Dendritic cell treated with granulocyte-macrophage colony-stimulating factor and Interleukin-4, amounts not matched to agents 40 ng/mL and 50 ng/mL, for 4 days (primary cell): ENCODE measurements around the gene HLX.
A peak's percentile ranks its signal among the peaks of the same experiment; 100 is the strongest.

ENCODE experiments used
- H3K27ac Mint-ChIP-seq: one replicate; pipeline ENCODE4 v1.8.0; 2022; ENCODE audit warnings: mild to moderate bottlenecking, mixed read lengths
- H3K27me3 Mint-ChIP-seq: one replicate; pipeline ENCODE4 v1.8.0; 2022; ENCODE audit warnings: mild to moderate bottlenecking, mixed read lengths
- H3K36me3 Mint-ChIP-seq: one replicate; pipeline ENCODE4 v1.8.0; 2022; ENCODE audit warnings: low read depth, mixed read lengths
- H3K4me1 Mint-ChIP-seq: one replicate; pipeline ENCODE4 v1.8.0; 2022; ENCODE audit warnings: low read depth, mixed read lengths
- H3K4me3 Mint-ChIP-seq: one replicate; pipeline ENCODE4 v1.8.0; 2022; ENCODE audit warnings: mild to moderate bottlenecking, moderate library complexity, mixed read lengths
- H3K9me3 Mint-ChIP-seq: one replicate; pipeline ENCODE4 v1.8.0; 2022; ENCODE audit warnings: mixed read lengths
- intact Hi-C: fragments of 100-400 bp; cut with micrococcal nuclease; formaldehyde crosslinking; loops from one replicate; pipeline ENCODE4 v1.15.0; 2022

HLX gene

GRCh38 chr1:220876511-220877376, 2.5 kb upstream of the HLX start:
- intact Hi-C loops = loop anchor here (2.0 to 5.0 kb wide), 3 partner anchors 124 to 296 kb away; no protein-coding TSS in a partner anchor
- Mint-ChIP-seq H3K27me3 (peaks cover 5% of the 10 kb centered on the region), H3K4me3 (peak overlapping the region; percentile 99), H3K27ac (peak overlapping the region; percentile 100), H3K9me3 (no peaks in the 10 kb centered on the region), H3K36me3 (peaks cover 46% of the 10 kb centered on the region), H3K4me1 (peaks cover 56% of the 10 kb centered on the region)

GRCh38 chr1:220877377-220878095, 1.7 kb upstream of the HLX start:
- intact Hi-C loops = loop anchor here (2.0 to 5.0 kb wide), 5 partner anchors 123 to 295 kb away; no protein-coding TSS in a partner anchor
- Mint-ChIP-seq H3K27ac (peak overlapping the region; percentile 100), H3K4me1 (peaks cover 64% of the 10 kb centered on the region), H3K27me3 (peaks cover 5% of the 10 kb centered on the region), H3K4me3 (peak overlapping the region; percentile 99), H3K36me3 (peaks cover 53% of the 10 kb centered on the region), H3K9me3 (no peaks in the 10 kb centered on the region)

- H3K27me3 Mint-ChIP-seq = peaks cover 6% of the 10 kb centered on the region
- peaks cover 73% of the 10 kb centered on the region for H3K4me1 Mint-ChIP-seq
- H3K4me3 Mint-ChIP-seq = peak overlapping the region; percentile 99
- H3K9me3 Mint-ChIP-seq = no peaks in the 10 kb centered on the region
- peaks cover 62% of the 10 kb centered on the region for H3K36me3 Mint-ChIP-seq
- peak overlapping the region; percentile 100 for H3K27ac Mint-ChIP-seq
- intact Hi-C loops = loop anchor here (2.0 to 5.0 kb wide), 3 partner anchors 168 to 294 kb away; no protein-coding TSS in a partner anchor
Measured at GRCh38 chr1:220878191-220879075, 810 bp upstream of the HLX start.

- Mint-ChIP-seq H3K9me3 (no peaks in the 10 kb centered on the region), H3K27me3 (peaks cover 17% of the 10 kb centered on the region), H3K4me3 (peak overlapping the region; percentile 99), H3K27ac (peak overlapping the region; percentile 100), H3K4me1 (peaks cover 80% of the 10 kb centered on the region), H3K36me3 (peaks cover 75% of the 10 kb centered on the region)
- intact Hi-C loops = loop anchor here (2.0 to 5.0 kb wide), 3 partner anchors 167 to 293 kb away; no protein-coding TSS in a partner anchor
Measured at GRCh38 chr1:220879509-220880361, 492 bp downstream of the HLX start.

GRCh38 chr1:220880362-220880670, 1.1 kb downstream of the HLX start:
- Mint-ChIP-seq H3K36me3 (peaks cover 81% of the 10 kb centered on the region), H3K4me1 (peaks cover 80% of the 10 kb centered on the region), H3K9me3 (no peaks in the 10 kb centered on the region), H3K27ac (peak overlapping the region; percentile 100), H3K27me3 (peaks cover 18% of the 10 kb centered on the region), H3K4me3 (peak overlapping the region; percentile 99)
- intact Hi-C loops = no loop called here

- peaks cover 23% of the 10 kb centered on the region for H3K27me3 Mint-ChIP-seq
- intact Hi-C loops = loop anchor here (1.0 kb wide), 1 partner anchor 218 kb away; no protein-coding TSS in a partner anchor
- no peaks in the 10 kb centered on the region for H3K9me3 Mint-ChIP-seq
- peaks cover 87% of the 10 kb centered on the region for H3K36me3 Mint-ChIP-seq
- H3K4me1 Mint-ChIP-seq = peaks cover 83% of the 10 kb centered on the region
- H3K4me3 Mint-ChIP-seq = peak overlapping the region; percentile 99
- peak overlapping the region; percentile 100 for H3K27ac Mint-ChIP-seq
Measured at GRCh38 chr1:220880726-220881506, 1.7 kb downstream of the HLX start.

- Mint-ChIP-seq H3K4me3 (peak overlapping the region; percentile 99), H3K4me1 (peaks cover 84% of the 10 kb centered on the region), H3K9me3 (no peaks in the 10 kb centered on the region), H3K36me3 (peaks cover 91% of the 10 kb centered on the region), H3K27me3 (peaks cover 27% of the 10 kb centered on the region), H3K27ac (peak overlapping the region; percentile 100)
- intact Hi-C loops = no loop called here
Measured at GRCh38 chr1:220882061-220882891, 3.0 kb downstream of the HLX start.

GRCh38 chr1:220884109-220884980, 5.1 kb downstream of the HLX start:
- peaks cover 41% of the 10 kb centered on the region for H3K27me3 Mint-ChIP-seq
- H3K27ac Mint-ChIP-seq = no peak overlapping the region
- intact Hi-C loops = no loop called here
- H3K36me3 Mint-ChIP-seq = peaks cover 75% of the 10 kb centered on the region
- no peaks in the 10 kb centered on the region for H3K9me3 Mint-ChIP-seq
- peaks cover 83% of the 10 kb centered on the region for H3K4me1 Mint-ChIP-seq
- peak overlapping the region; percentile 99 for H3K4me3 Mint-ChIP-seq

GRCh38 chr1:220884981-220885918, 6.0 kb downstream of the HLX start:
- intact Hi-C loops = no loop called here
- Mint-ChIP-seq H3K4me1 (peaks cover 83% of the 10 kb centered on the region), H3K27me3 (peaks cover 50% of the 10 kb centered on the region), H3K4me3 (no peak overlapping the region), H3K9me3 (no peaks in the 10 kb centered on the region), H3K36me3 (peaks cover 67% of the 10 kb centered on the region), H3K27ac (no peak overlapping the region)

- peaks cover 57% of the 10 kb centered on the region for H3K27me3 Mint-ChIP-seq
- no peaks in the 10 kb centered on the region for H3K9me3 Mint-ChIP-seq
- intact Hi-C loops = no loop called here
- peaks cover 86% of the 10 kb centered on the region for H3K4me1 Mint-ChIP-seq
- no peak overlapping the region for H3K27ac Mint-ChIP-seq
- H3K36me3 Mint-ChIP-seq = peaks cover 59% of the 10 kb centered on the region
- H3K4me3 Mint-ChIP-seq = no peak overlapping the region
Measured at GRCh38 chr1:220885971-220886370, 6.7 kb downstream of the HLX start.
